Gastrocnemius medialis (tissue), 4 donors: ENCODE data around the gene PDLIM1. TPM values are rescaled to one million over a fixed set of nuclear protein-coding genes. Genes with fewer than 3 reads are reported as not detected.
A peak's percentile ranks its signal among the peaks of the same experiment; 100 is the strongest.

ENCODE experiments used
- ATAC-seq, 2 donors: fragments of 150-250 bp; one replicate each; pipeline ENCODE4 v1.9.1; 2016
- DNase-seq, 2 donors: peaks; one replicate each; pipeline ENCODE4 v3.0.0-alpha.2; 2019
- H3K27ac ChIP-seq, 4 donors: fragments of 200-600 bp; sonication (generic); 1 replicate in 1 of 4; 2 replicates in 3 of 4; pipeline ENCODE4 v1.5.1; 2016 to 2018; ENCODE audit warnings: mild to moderate bottlenecking in 2 of 4, moderate library complexity in 1 of 4
- H3K27me3 ChIP-seq, 3 donors: fragments of 200-600 bp; sonication (generic) in 2 of 3; 1 replicate in 1 of 3; 2 replicates in 2 of 3; pipeline versions ENCODE4 v1.5.1 to v1.6.0; 2016 to 2019; ENCODE audit warnings: mild to moderate bottlenecking in 1 of 3, moderate library complexity in 1 of 3
- H3K36me3 ChIP-seq, 2 donors: fragments of 200-600 bp; sonication (generic) in 1 of 2; one replicate each; pipeline ENCODE4 v1.5.1; 2017 to 2018
- H3K4me1 ChIP-seq, 2 donors: fragments of 200-600 bp; sonication (generic) in 1 of 2; one replicate each; pipeline ENCODE4 v1.5.1; 2016 to 2017; ENCODE audit warnings: mild to moderate bottlenecking in 2 of 2
- H3K4me3 ChIP-seq, 4 donors: fragments of 200-600 bp; sonication (generic) in 3 of 4; 1 replicate in 1 of 4; 2 replicates in 3 of 4; pipeline ENCODE4 v1.5.1; 2016 to 2019; ENCODE audit warnings: mild to moderate bottlenecking in 2 of 4
- H3K9me3 ChIP-seq, 3 donors: fragments of 200-600 bp; sonication (generic) in 2 of 3; 1 replicate in 1 of 3; 2 replicates in 2 of 3; pipeline ENCODE4 v1.5.1; 2016 to 2019
- CTCF ChIP-seq, 5 experiments: fragments of 450-650 bp in 3 of 5; fragments of 200-600 bp in 2 of 5; sonication (generic) in 2 of 5; IDR thresholded peaks in 4 of 5; conservative IDR thresholded peaks in 1 of 5; 1 replicate in 4 of 5; 2 replicates in 1 of 5; pipeline ENCODE4 v1.5.1; 2016 to 2019; ENCODE audit warnings: antibody characterized with exemption in 5 of 5, mild to moderate bottlenecking in 3 of 5, moderate library complexity in 3 of 5
- POLR2A ChIP-seq, 2 donors: fragments of 450-650 bp; IDR thresholded peaks; one replicate each; pipeline ENCODE4 v1.6.1; 2017; ENCODE audit warnings: antibody characterized with exemption in 2 of 2, mild to moderate bottlenecking in 2 of 2, moderate library complexity in 2 of 2
- in situ Hi-C, 4 donors: fragments of 200-750 bp; cut with MboI; loops; one replicate each; pipeline versions ENCODE4 v1.15.0 to v1.8.0; 2017; ENCODE audit warnings: low sequenced_read_pairs in 4 of 4
- intact Hi-C: fragments of 100-400 bp; cut with DNase I; formaldehyde crosslinking; loops from one replicate; pipeline ENCODE4 v1.15.1; 2023; ENCODE audit warnings: low total_unique reads
- total RNA-seq, 4 donors: library from RNA; depleted of rRNA; stranded (reverse); fragments of >200 nt; gene quantifications; one replicate each; pipeline versions ENCODE4 v1.1.0 to v1.2.3, GENCODE V29; 2016

The PDLIM1 gene
- total RNA-seq, 4 donors from 2014 or later: 157 to 572 (median 272) TPM

GRCh38 chr10:95257849-95258248, 33.0 kb downstream of the PDLIM1 start:
- H3K4me3 ChIP-seq: no peak overlapping the region
- peaks cover 0 to 57% of the 10 kb centered on the region in 2 donors for H3K36me3 ChIP-seq
- in situ Hi-C loops: no loop called here
- no peaks in the 10 kb centered on the region for H3K9me3 ChIP-seq
- H3K4me1 ChIP-seq: peaks cover 30 to 31% of the 10 kb centered on the region in 2 donors
- intact Hi-C loops: no loop called here
- DNase-seq (no peak), ATAC-seq (no peak)
- TF ChIP-seq POLR2A (IDR thresholded peaks at IDR 0.05): no peak
- no peak for TF ChIP-seq CTCF (IDR thresholded peaks at IDR 0.05 in 4 of 5, conservative IDR thresholded peaks at IDR 0.05 in 1 of 5)
- peak overlapping the region; percentile 34 to 97 (median 66) for H3K27ac ChIP-seq
- no peaks in the 10 kb centered on the region for H3K27me3 ChIP-seq

DNA sequence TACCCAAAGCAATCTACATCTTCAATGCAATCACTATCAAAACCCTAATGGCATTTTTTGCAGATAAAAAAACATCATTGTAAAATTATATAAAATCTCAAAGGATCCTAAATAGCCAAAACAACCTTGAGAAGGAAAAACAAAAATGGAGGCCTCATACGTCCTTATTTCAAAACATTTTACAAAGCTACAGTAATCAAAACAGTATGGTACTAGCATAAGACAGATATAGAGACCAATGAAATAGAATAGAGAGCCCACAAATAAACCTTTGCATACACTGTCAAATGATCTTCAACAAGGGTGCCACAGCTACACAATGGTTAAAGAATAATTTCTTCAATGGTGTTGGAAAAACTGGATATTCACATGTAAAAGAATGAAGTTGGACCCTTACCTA, 34.5 kb downstream of the PDLIM1 start:
- intact Hi-C loops: no loop called here
- H3K4me3 ChIP-seq: no peak overlapping the region
- ATAC-seq (no peak), DNase-seq (no peak)
- no peaks in the 10 kb centered on the region for H3K27me3 ChIP-seq
- no peaks in the 10 kb centered on the region for H3K9me3 ChIP-seq
- in situ Hi-C loops: no loop called here
- peaks cover 0 to 45% of the 10 kb centered on the region in 2 donors for H3K36me3 ChIP-seq
- TF ChIP-seq CTCF (IDR thresholded peaks at IDR 0.05 in 4 of 5, conservative IDR thresholded peaks at IDR 0.05 in 1 of 5) (no peak), POLR2A (IDR thresholded peaks at IDR 0.05) (no peak)
- H3K27ac ChIP-seq: peak overlapping the region in 1 of 4 donors; percentile 85
- H3K4me1 ChIP-seq: peaks cover 22 to 31% of the 10 kb centered on the region in 2 donors

DNA sequence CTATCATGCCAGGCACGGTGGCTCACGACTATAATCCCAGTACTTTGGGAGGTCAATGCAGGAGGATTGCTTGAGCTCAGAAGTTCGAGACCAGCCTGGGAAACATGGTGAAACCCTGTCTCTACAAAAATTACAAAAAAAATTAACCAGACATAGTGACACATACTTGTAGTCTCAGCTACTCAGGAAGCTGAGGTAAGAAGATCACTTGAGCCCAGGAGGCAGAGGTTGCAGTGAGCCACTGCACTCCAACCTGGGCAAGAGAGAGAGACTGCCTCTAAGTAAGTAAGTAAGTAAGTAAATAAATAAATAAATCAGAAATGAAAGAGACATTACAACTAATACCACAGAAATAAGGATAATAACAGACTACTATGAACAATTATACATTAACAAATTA, 36.2 kb downstream of the PDLIM1 start:
- in situ Hi-C loops: no loop called here
- Histone ChIP-seq H3K27me3 (no peaks in the 10 kb centered on the region), H3K9me3 (no peaks in the 10 kb centered on the region), H3K27ac (peak overlapping the region; percentile 8 to 85 (median 37)), H3K36me3 (peaks cover 0 to 29% of the 10 kb centered on the region in 2 donors), H3K4me3 (no peak overlapping the region), H3K4me1 (peaks cover 27 to 32% of the 10 kb centered on the region in 2 donors)
- no peak for TF ChIP-seq CTCF (IDR thresholded peaks at IDR 0.05 in 4 of 5, conservative IDR thresholded peaks at IDR 0.05 in 1 of 5)
- TF ChIP-seq POLR2A (IDR thresholded peaks at IDR 0.05): no peak
- intact Hi-C loops: no loop called here
- ATAC-seq: no peak
- DNase-seq: no peak

DNA sequence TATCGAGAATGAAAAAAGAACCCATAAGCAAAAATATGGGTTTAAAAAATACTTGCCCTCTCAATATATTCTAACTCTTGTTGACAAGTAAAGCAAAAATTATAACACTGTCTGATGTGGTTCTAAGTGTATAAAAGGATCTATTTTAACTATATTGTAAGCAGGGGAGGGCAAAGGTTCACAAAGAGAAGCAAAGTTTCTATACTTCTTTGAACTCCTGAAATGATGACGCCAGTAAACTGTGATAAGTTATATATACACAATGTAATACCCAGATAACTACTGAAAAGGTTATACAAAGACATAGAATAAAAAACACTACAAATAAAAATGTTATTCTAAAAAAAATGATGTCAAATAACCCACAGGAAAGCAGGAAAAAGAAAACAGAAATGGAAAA, 37.1 kb downstream of the PDLIM1 start:
- H3K4me3 ChIP-seq: no peak overlapping the region
- no peak for DNase-seq
- H3K4me1 ChIP-seq: peaks cover 37 to 41% of the 10 kb centered on the region in 2 donors
- intact Hi-C loops (no loop called here), in situ Hi-C loops (no loop called here)
- H3K9me3 ChIP-seq: no peaks in the 10 kb centered on the region
- H3K36me3 ChIP-seq: peaks cover 0 to 20% of the 10 kb centered on the region in 2 donors
- H3K27me3 ChIP-seq: no peaks in the 10 kb centered on the region
- H3K27ac ChIP-seq: peak overlapping the region in 3 of 4 donors; percentile 12 to 85 (median 82)
- TF ChIP-seq POLR2A (IDR thresholded peaks at IDR 0.05): no peak
- no peak for TF ChIP-seq CTCF (IDR thresholded peaks at IDR 0.05 in 4 of 5, conservative IDR thresholded peaks at IDR 0.05 in 1 of 5)
- no peak for ATAC-seq

DNA sequence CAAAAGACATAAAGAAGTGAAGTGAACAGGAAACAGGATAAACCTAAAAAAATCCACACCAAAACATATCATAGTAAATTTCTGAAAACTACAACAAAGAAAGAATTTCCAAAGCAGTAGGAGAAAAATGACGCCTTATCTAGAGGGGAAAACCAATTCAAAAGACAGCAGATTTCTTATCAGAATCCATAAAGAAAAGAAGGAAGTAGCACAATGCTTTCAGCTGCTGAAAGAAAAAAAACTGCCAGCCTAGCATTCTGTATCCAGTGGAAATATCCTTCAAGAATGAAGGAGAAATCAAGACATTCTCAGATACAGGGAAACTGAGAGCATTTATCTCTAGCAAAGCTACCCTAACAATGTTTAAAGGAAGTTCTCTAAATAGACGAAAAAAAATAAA, 37.8 kb downstream of the PDLIM1 start:
- Histone ChIP-seq H3K27ac (peak overlapping the region in 3 of 4 donors; percentile 74 to 85 (median 82)), H3K9me3 (no peaks in the 10 kb centered on the region), H3K4me3 (no peak overlapping the region), H3K27me3 (no peaks in the 10 kb centered on the region), H3K36me3 (peaks cover 0 to 14% of the 10 kb centered on the region in 2 donors), H3K4me1 (peaks cover 43 to 48% of the 10 kb centered on the region in 2 donors)
- DNase-seq (no peak), ATAC-seq (no peak)
- TF ChIP-seq CTCF (IDR thresholded peaks at IDR 0.05 in 4 of 5, conservative IDR thresholded peaks at IDR 0.05 in 1 of 5) (no peak), POLR2A (IDR thresholded peaks at IDR 0.05) (no peak)
- in situ Hi-C loops (no loop called here), intact Hi-C loops (no loop called here)
